Adrenal gland (tissue), 5 donors: Measurements from ENCODE around the gene SNAI3.

Experiments
- CTCF ChIP-seq, 6 experiments: fragments of 450-650 bp in 4 of 6; fragments of 200-600 bp in 2 of 6; sonication (generic) in 1 of 6; IDR thresholded peaks; 1 replicate in 5 of 6; 2 replicates in 1 of 6; pipeline versions ENCODE4 v1.5.1 to v1.8.0; 2016 to 2021; ENCODE audit warnings: antibody characterized with exemption in 6 of 6, mild to moderate bottlenecking in 2 of 6, moderate library complexity in 1 of 6
- POLR2A ChIP-seq, 2 donors: fragments of 450-650 bp; IDR thresholded peaks; one replicate each; pipeline ENCODE4 v1.6.1; 2017; ENCODE audit warnings: antibody characterized with exemption in 2 of 2, mild to moderate bottlenecking in 2 of 2, moderate library complexity in 1 of 2
- donor health status: DM: no; HTN: no; CAD: no.

DNA sequence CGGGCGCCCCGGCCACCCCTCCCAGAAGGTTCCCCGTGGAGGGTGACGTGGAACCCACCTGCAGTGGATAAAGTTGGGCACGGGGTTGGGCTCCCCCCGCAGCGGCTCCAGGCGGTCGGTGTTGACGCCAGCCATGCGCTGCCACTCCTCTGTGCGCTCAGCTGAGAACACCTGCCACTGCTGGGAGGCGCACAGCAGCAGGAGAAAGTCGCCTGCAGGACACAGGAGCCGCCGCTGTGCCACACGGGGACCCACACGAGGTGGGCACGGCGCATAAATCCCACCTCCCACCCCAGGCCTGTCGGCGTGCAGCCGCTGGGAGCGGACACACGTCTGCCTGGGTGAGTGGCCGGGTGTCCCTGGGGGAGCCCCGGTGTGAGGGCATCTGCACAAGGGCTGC is 40.7 kb upstream of the SNAI3 start:
- TF ChIP-seq CTCF (IDR thresholded peaks at IDR 0.05) (no peak), POLR2A (IDR thresholded peaks at IDR 0.05) (no peak)
